IMR-90 (cell line): ENCODE results near the gene PGR. TPM values are rescaled to one million over a fixed set of nuclear protein-coding genes. Genes with fewer than 3 reads are reported as not detected.

Source experiments
- ATAC-seq: fragments of 200-7000 bp; cut with Tn5 transposase; 2 replicates; pipeline ENCODE4 v1.9.1; 2020; ENCODE audit warnings: low read depth, mild to moderate bottlenecking, moderate library complexity
- BruUV-seq: library from RNA; stranded (reverse); fragments of 400-500 nt; replicated peaks from 2 replicates; lab custom pipeline; 2021; lab: Mats Ljungman, UMichigan
- CTCF ChIA-PET: fragments of 300-600 bp; formaldehyde crosslinking; extraction: SDS; loops from one replicate; lab custom pipeline; 2021; ENCODE audit warnings: antibody characterized with exemption; lab: Yijun Ruan, JAX
- POLR2A ChIA-PET: fragments of 300-600 bp; sonication (Branson Sonifier 250); formaldehyde crosslinking; loops from one replicate; lab custom pipeline; 2022; ENCODE audit warnings: antibody characterized with exemption; ENCODE audit not compliant: unreplicated experiment; lab: Charles Lee
- DNase-seq: peaks from one replicate; pipeline ENCODE4 v3.0.0; 2013
- H2AFZ ChIP-seq: replicated peaks from 2 replicates; pipeline ENCODE3; 2013; ENCODE audit warnings: low read length, mild to moderate bottlenecking; ENCODE audit not compliant: poor library complexity
- H2AK5ac ChIP-seq: 2 replicates; pipeline ENCODE4 v1.6.1; 2013; ENCODE audit warnings: low read depth, low read length, inconsistent platforms
- H2AK9ac ChIP-seq: replicated peaks from 2 replicates; pipeline ENCODE3; 2013; ENCODE audit warnings: mild to moderate bottlenecking, low read depth, low read length, moderate library complexity; ENCODE audit not compliant: poor library complexity
- H2BK120ac ChIP-seq: 2 replicates; pipeline ENCODE4 v1.6.1; 2013; ENCODE audit warnings: low read depth, low read length, inconsistent platforms
- H2BK15ac ChIP-seq: 3 replicates; pipeline ENCODE4 v1.6.1; 2013; ENCODE audit warnings: low read depth, low read length, inconsistent platforms
- H2BK20ac ChIP-seq: 2 replicates; pipeline ENCODE4 v1.6.1; 2013; ENCODE audit warnings: low read depth, mild to moderate bottlenecking, inconsistent platforms, low read length, moderate library complexity
- H2BK5ac ChIP-seq: 2 replicates; pipeline ENCODE4 v1.6.1; 2013; ENCODE audit warnings: mild to moderate bottlenecking, low read depth, low read length, inconsistent platforms; ENCODE audit not compliant: poor library complexity, severe bottlenecking
- H3K14ac ChIP-seq: replicated peaks from 2 replicates; pipeline ENCODE4 v1.6.1; 2013; ENCODE audit warnings: low read depth, low read length, inconsistent platforms
- H3K18ac ChIP-seq: 2 replicates; pipeline ENCODE4 v1.6.1; 2013; ENCODE audit warnings: low read depth, low read length, control low read depth
- H3K23ac ChIP-seq: 2 replicates; pipeline ENCODE4 v1.6.1; 2013; ENCODE audit warnings: low read depth, low read length, inconsistent platforms
- H3K27ac ChIP-seq: 2 replicates; pipeline ENCODE4 v1.5.1; 2013; ENCODE audit warnings: mild to moderate bottlenecking, control low read depth, low read length; ENCODE audit not compliant: insufficient read depth
- H3K27me3 ChIP-seq: 2 replicates; pipeline ENCODE4 v1.6.1; 2013; ENCODE audit warnings: low read length; ENCODE audit not compliant: control insufficient read depth, insufficient read depth
- H3K36me3 ChIP-seq: 2 replicates; pipeline ENCODE4 v1.6.1; 2013; ENCODE audit warnings: low read length, mixed read lengths; ENCODE audit not compliant: control insufficient read depth, insufficient read depth
- H3K4ac ChIP-seq: 2 replicates; pipeline ENCODE4 v1.6.1; 2013; ENCODE audit warnings: low read depth, low read length, inconsistent platforms
- H3K4me1 ChIP-seq: 2 replicates; pipeline ENCODE4 v1.6.1; 2013; ENCODE audit warnings: low read length, mixed read lengths; ENCODE audit not compliant: control insufficient read depth, insufficient read depth
- H3K4me2 ChIP-seq: 2 replicates; pipeline ENCODE4 v1.6.1; 2013; ENCODE audit warnings: low read depth, mild to moderate bottlenecking, control low read depth, low read length, moderate library complexity
- H3K4me3 ChIP-seq: 2 replicates; pipeline ENCODE4 v1.5.1; 2013; ENCODE audit warnings: low read depth, mild to moderate bottlenecking, control low read depth, low read length, moderate library complexity; ENCODE audit not compliant: insufficient read depth
- H3K56ac ChIP-seq: 2 replicates; pipeline ENCODE4 v1.6.1; 2013; ENCODE audit warnings: low read length, inconsistent platforms; ENCODE audit not compliant: insufficient read depth; ENCODE audit errors: extremely low read depth
- H3K79me1 ChIP-seq, 2 experiments: 2 replicates each; pipeline ENCODE4 v1.6.1; 2013; ENCODE audit warnings: low read length in 2 of 2, inconsistent platforms in 1 of 2, low read depth in 1 of 2
- H3K9ac ChIP-seq: 2 replicates; pipeline ENCODE4 v1.6.1; 2013; ENCODE audit warnings: low read depth, low read length, control low read depth
- H3K9me1 ChIP-seq: 2 replicates; pipeline ENCODE4 v1.6.1; 2013; ENCODE audit warnings: low read length, inconsistent platforms; ENCODE audit not compliant: insufficient read depth
- H3K9me3 ChIP-seq: 2 replicates; pipeline ENCODE4 v1.6.1; 2013; ENCODE audit warnings: low read length; ENCODE audit not compliant: control insufficient read depth, insufficient read depth
- H4K20me1 ChIP-seq: 2 replicates; pipeline ENCODE4 v1.6.1; 2013; ENCODE audit warnings: low read length, inconsistent platforms; ENCODE audit not compliant: insufficient read depth
- H4K5ac ChIP-seq: 2 replicates; pipeline ENCODE4 v1.6.1; 2013; ENCODE audit warnings: mild to moderate bottlenecking, low read depth, low read length, control low read depth
- H4K8ac ChIP-seq, 2 experiments: 2 replicates each; pipeline ENCODE4 v1.6.1; 2013; ENCODE audit warnings: low read depth in 2 of 2, low read length in 2 of 2, control low read depth in 1 of 2, inconsistent platforms in 1 of 2
- H4K91ac ChIP-seq: 2 replicates; pipeline ENCODE4 v1.6.1; 2013; ENCODE audit warnings: low read depth, low read length, inconsistent platforms; ENCODE audit not compliant: insufficient read depth
- FOS ChIP-seq: fragments of 150-350 bp; IDR thresholded peaks from 2 replicates; pipeline ENCODE4 v1.6.1; 2016; ENCODE audit warnings: low read depth, low read length
- MAZ ChIP-seq: IDR thresholded peaks from 2 replicates; pipeline ENCODE4 v1.6.1; 2012; ENCODE audit warnings: low read depth, mild to moderate bottlenecking, low read length, improper control_type of control experiment, moderate library complexity, borderline replicate concordance
- NFE2L2 ChIP-seq: fragments of 150-350 bp; IDR thresholded peaks from 2 replicates; pipeline ENCODE4 v1.6.1; 2016; ENCODE audit warnings: low read depth, mild to moderate bottlenecking, low read length
- RAD21 ChIP-seq: IDR thresholded peaks from 2 replicates; pipeline ENCODE4 v1.6.1; 2012; ENCODE audit warnings: low read length, improper control_type of control experiment
- RCOR1 ChIP-seq: IDR thresholded peaks from 2 replicates; pipeline ENCODE4 v1.6.1; 2012; ENCODE audit warnings: mild to moderate bottlenecking, low read length, improper control_type of control experiment; ENCODE audit not compliant: insufficient replicate concordance
- RFX5 ChIP-seq: IDR thresholded peaks from 2 replicates; pipeline ENCODE4 v1.8.0; 2012; ENCODE audit warnings: low read depth, mild to moderate bottlenecking, low read length, moderate library complexity
- WGBS, 2 experiments: methylation state at CpG; one replicate each; pipeline versions ENCODE4 v1.1.5 to v1.1.7; 2013; ENCODE audit warnings: missing lambda C conversion rate in 2 of 2; ENCODE audit not compliant: insufficient read length in 1 of 2; ENCODE audit errors: extremely low coverage in 2 of 2; 5-methylcytosine and 5-hydroxymethylcytosine counted together
- dilution Hi-C: fragments of 300-500 bp; cut with HindIII; formaldehyde crosslinking; loops from one replicate; pipeline ENCODE4 v1.14.3; 2018; ENCODE audit warnings: low sequenced_read_pairs; ENCODE audit not compliant: unreplicated experiment
- in situ Hi-C: fragments of 300-500 bp; cut with MboI; formaldehyde crosslinking; loops from 3 replicates; pipeline ENCODE4 v1.14.3; 2019; ENCODE audit warnings: low sequenced_read_pairs, inconsistent platforms, mixed read lengths
- intact Hi-C: fragments of 100-400 bp; cut with micrococcal nuclease; formaldehyde crosslinking; loops from 2 replicates; pipeline ENCODE4 v1.10.0; 2022
- polyA plus RNA-seq, 3 experiments: library from polyadenylated mRNA; depleted of rRNA; stranded (reverse); fragments of >200 nt; gene quantifications; 2 replicates each; pipeline ENCODE4 v1.2.3, GENCODE V29; 2012; ENCODE audit warnings: low replicate concordance in 1 of 3
- total RNA-seq: library from RNA; depleted of rRNA; stranded (reverse); fragments of >200 nt; gene quantifications from 2 replicates; pipeline ENCODE4 v1.2.3, GENCODE V29; 2012

PGR gene
- total and polyA plus RNA-seq, 2 of the 4 experiments (the other 2 are of a cell fraction): under 0.01 TPM; not detected in 1

- BruUV-seq: no TSS peak
- Histone ChIP-seq H2BK15ac (no peak overlapping the region), H3K9me3 (no peaks in the 10 kb centered on the region), H2AFZ (no peak overlapping the region), H3K4me2 (no peak overlapping the region), H4K20me1 (no peaks in the 10 kb centered on the region), H3K23ac (no peak overlapping the region), H3K9ac (no peak overlapping the region), H2BK120ac (no peak overlapping the region), H3K4ac (no peak overlapping the region), H2AK5ac (no peak overlapping the region), H4K8ac (no peak overlapping the region), H3K56ac (no peak overlapping the region), H3K27me3 (no peaks in the 10 kb centered on the region), H3K9me1 (no peaks in the 10 kb centered on the region), H3K36me3 (no peaks in the 10 kb centered on the region), H4K91ac (no peak overlapping the region), H3K18ac (no peak overlapping the region), H3K4me3 (no peak overlapping the region), H2BK5ac (no peak overlapping the region), H3K27ac (no peak overlapping the region), H2BK20ac (no peak overlapping the region), H4K5ac (no peak overlapping the region), H3K79me1 (no peaks in the 10 kb centered on the region), H2AK9ac (no peak overlapping the region), H3K14ac (no peak overlapping the region), H3K4me1 (no peaks in the 10 kb centered on the region)
- no peak for TF ChIP-seq NFE2L2
- TF ChIP-seq RCOR1: no peak
- no peak for TF ChIP-seq RFX5
- no peak for TF ChIP-seq MAZ
- TF ChIP-seq FOS: no peak
- no peak for TF ChIP-seq RAD21
- whole genome bisulfite sequencing, 2 experiments: no CpG with 5 or more reads among the region's 5 CpGs
- dilution Hi-C loops: no loop called here
- in situ Hi-C loops: no loop called here
- POLR2A ChIA-PET: no interaction called here
- CTCF ChIA-PET: no interaction called here
- DNase-seq (no peak), ATAC-seq (no peak)
- intact Hi-C loops: no loop called here
These were observed 81.1 kb downstream of the PGR start for GRCh38 chr11:101048479-101048878.
